VCaP (cell line): ENCODE measurements around the gene IL1F10.

ENCODE experiments used
- H3K27ac ChIP-seq: fragments of 450-650 bp; 2 replicates; pipeline ENCODE4 v1.5.1; 2017
- CTCF ChIP-seq: fragments of 450-650 bp; conservative IDR thresholded peaks from 2 replicates; pipeline ENCODE4 v1.5.1; 2017; ENCODE audit warnings: mild to moderate bottlenecking, moderate library complexity

Gene IL1F10

GRCh38 chr2:113032737-113033136 lies 35.0 kb upstream of the IL1F10 start:
- TF ChIP-seq CTCF = no peak
- no peak overlapping the region for H3K27ac ChIP-seq

- TF ChIP-seq CTCF = no peak
- no peak overlapping the region for H3K27ac ChIP-seq
These were observed 33.8 kb upstream of the IL1F10 start for GRCh38 chr2:113034016-113034415.

- no peak for TF ChIP-seq CTCF
- no peak overlapping the region for H3K27ac ChIP-seq
These were observed 31.0 kb upstream of the IL1F10 start for GRCh38 chr2:113036763-113037162.

- no peak for TF ChIP-seq CTCF
- no peak overlapping the region for H3K27ac ChIP-seq
These were observed 29.5 kb upstream of the IL1F10 start for GRCh38 chr2:113038291-113038690.

- no peak overlapping the region for H3K27ac ChIP-seq
- TF ChIP-seq CTCF = no peak
These were observed 28.6 kb upstream of the IL1F10 start for GRCh38 chr2:113039158-113039557.

GRCh38 chr2:113039719-113040118 lies 28.1 kb upstream of the IL1F10 start:
- TF ChIP-seq CTCF = no peak

GRCh38 chr2:113041871-113042270 lies 25.9 kb upstream of the IL1F10 start:
- TF ChIP-seq CTCF = no peak; the same call in 1 of the 2 replicates
- H3K27ac ChIP-seq = no peak overlapping the region

More at GRCh38 chr2:113039719-113040118, 28.1 kb upstream of the IL1F10 start:
- H3K27ac ChIP-seq = no peak overlapping the region

GRCh38 chr2:113046465-113046864 lies 21.3 kb upstream of the IL1F10 start:
- no peak for TF ChIP-seq CTCF
- H3K27ac ChIP-seq = peak overlapping the region; percentile 71
